CD4-positive, alpha-beta T cell treated with Interleukin-21 for 1 hour (primary cell): ENCODE results near the gene GRIN2C.

Experiments
- DNase-seq: peaks from one replicate; pipeline ENCODE4 v3.0.0-alpha.2; 2020

Gene GRIN2C

GRCh38 chr17:74842599-74843351, 16.9 kb downstream of the GRIN2C start:
- no peak for DNase-seq

GRCh38 chr17:74842146-74842598, 17.5 kb downstream of the GRIN2C start:
- no peak for DNase-seq

GRCh38 chr17:74840989-74841666, 18.6 kb downstream of the GRIN2C start:
- no peak for DNase-seq

- DNase-seq = no peak
Observed at GRCh38 chr17:74839990-74840852, 19.5 kb downstream of the GRIN2C start.

GRCh38 chr17:74838274-74838673, 21.4 kb downstream of the GRIN2C start:
- DNase-seq = no peak

- DNase-seq = no peak
Observed at GRCh38 chr17:74836691-74837467, 22.8 kb downstream of the GRIN2C start.

- DNase-seq = no peak
Observed at GRCh38 chr17:74836191-74836590, 23.5 kb downstream of the GRIN2C start.

- DNase-seq = no peak
Observed at GRCh38 chr17:74833501-74834377, 25.9 kb downstream of the GRIN2C start.

- no peak for DNase-seq
Observed at GRCh38 chr17:74832421-74832820, 27.3 kb downstream of the GRIN2C start.

- no peak for DNase-seq
Observed at GRCh38 chr17:74831444-74832146, 28.1 kb downstream of the GRIN2C start.

- DNase-seq = no peak
Observed at GRCh38 chr17:74830861-74831260, 28.8 kb downstream of the GRIN2C start.

- no peak for DNase-seq
Observed at GRCh38 chr17:74827800-74828199, 31.9 kb downstream of the GRIN2C start.

- DNase-seq = no peak
Observed at GRCh38 chr17:74825952-74826719, 33.5 kb downstream of the GRIN2C start.

- no peak for DNase-seq
Observed at GRCh38 chr17:74824961-74825627, 34.6 kb downstream of the GRIN2C start.

GRCh38 chr17:74822939-74823367, 36.7 kb downstream of the GRIN2C start:
- no peak for DNase-seq

- DNase-seq = no peak
Observed at GRCh38 chr17:74822335-74822938, 37.2 kb downstream of the GRIN2C start.

- DNase-seq = no peak
Observed at GRCh38 chr17:74821655-74822334, 37.9 kb downstream of the GRIN2C start.

GRCh38 chr17:74819801-74820436, 39.8 kb downstream of the GRIN2C start:
- no peak for DNase-seq
